GM19328 (cell line): ENCODE measurements around the gene PDE4D.

ENCODE experiments used
- ATAC-seq: cut with Tn5 transposase; IDR thresholded peaks from one replicate; pipeline ENCODE4 v1.9.1; 2021; ENCODE audit warnings: mild to moderate bottlenecking, moderate library complexity; ENCODE audit not compliant: unreplicated experiment

Gene PDE4D

DNA sequence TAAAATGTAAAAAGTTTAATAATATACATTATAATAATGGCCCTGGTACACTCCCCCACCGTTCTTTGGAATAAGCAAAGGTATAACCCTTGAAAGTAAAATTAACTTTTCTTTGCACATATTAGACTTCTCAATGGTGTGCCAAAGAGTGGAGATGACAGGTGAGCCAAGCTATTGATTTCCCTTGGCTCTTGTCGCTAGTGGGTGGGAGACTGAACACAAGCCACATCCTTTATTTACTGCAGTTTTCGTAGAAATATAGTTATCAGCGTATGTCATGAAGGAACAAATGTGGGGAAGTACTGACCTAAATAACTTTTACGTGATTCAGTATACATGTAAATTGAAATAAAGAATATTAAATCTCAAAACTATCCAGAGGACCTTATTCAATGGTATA is 761.4 kb downstream of the PDE4D start:
- no peak for ATAC-seq

DNA sequence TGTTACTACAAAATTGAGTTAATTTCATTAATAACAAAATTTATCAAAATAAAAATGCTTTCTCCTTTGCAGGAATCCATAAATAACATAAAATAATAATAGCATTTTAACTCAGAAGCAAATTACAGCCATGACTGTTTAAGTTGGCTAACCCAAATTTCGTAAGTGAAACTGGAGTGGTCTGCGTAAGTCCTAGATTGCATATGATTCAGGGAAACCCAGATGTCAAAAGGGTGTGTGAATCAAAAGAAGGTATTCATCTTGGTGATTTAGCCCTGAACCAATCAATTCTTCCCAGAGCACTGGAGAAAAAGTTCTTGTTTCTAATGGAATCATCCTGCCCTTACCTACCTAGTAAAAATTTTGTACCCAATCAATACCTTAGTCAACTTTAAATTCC is 763.1 kb downstream of the PDE4D start:
- ATAC-seq, result no peak

DNA sequence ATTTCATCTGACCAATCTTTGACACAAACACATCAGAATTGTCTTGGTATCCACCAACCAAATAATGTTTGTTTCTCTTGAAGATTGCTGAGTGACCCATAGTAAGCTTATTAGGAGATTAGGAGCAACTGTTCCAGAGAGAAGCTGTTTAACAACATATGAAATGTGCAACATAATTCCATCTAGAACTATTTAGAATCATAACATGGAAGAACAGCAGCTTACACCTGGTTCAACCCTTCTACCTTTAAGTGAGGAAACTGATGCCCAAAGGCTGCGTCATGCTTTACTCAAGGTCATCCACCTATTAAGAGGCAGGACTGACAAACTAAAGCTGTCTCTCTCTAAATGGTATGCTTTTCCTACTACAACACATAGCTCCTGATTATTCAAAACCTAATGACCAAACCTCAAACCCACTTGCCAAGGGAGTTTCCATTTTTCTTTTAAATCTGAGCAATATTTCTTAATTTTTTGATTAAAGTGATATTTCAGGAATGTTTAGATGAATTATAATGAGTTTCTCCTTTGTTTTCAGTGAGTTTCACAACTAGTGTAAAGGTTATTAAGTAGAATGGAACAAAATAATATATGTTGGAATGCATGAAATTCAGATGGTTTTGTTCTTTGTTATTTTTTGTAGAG is 764.8 kb downstream of the PDE4D start:
- no peak for ATAC-seq

DNA sequence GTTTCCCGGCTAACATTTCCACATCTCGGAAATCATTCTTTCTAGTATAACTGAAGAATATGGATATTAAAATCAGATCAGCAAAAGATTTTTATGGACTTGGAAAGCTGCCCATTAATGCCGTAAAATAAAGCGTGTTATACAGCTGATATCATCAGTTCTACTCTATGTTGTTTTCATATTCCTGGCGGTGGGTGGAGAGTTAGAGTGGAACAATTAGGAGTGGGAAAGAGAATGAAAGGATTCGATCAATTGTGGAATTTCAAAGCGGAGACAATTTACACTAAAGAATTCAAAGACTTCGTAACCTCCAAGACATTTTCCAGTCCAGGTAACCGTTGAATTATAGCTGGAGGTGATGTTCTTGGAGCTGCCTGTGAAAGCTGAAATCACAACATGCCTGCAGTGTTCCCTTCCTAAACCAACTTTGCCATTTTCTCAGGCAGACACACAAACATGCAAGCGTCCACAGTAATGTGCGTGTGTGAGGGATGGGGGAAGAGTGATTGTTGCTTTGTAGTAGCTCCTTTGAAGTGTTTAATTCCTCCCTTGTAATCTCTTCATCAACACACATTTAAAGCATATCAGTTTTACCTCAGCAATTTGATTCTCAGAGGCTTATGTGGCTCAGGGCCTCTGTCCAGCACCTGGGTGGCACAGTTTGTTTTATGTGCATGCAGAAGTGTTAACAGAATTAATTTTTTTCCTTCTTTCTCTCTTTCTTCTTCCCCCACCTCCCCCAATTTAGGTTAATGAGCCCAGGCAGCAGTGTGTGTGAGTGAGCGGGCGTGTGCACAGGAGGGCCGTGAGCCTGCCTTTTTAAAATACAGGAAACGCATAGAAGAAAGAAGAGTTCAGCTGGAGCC is 766.6 kb downstream of the PDE4D start:
- peak; percentile 31 for ATAC-seq

DNA sequence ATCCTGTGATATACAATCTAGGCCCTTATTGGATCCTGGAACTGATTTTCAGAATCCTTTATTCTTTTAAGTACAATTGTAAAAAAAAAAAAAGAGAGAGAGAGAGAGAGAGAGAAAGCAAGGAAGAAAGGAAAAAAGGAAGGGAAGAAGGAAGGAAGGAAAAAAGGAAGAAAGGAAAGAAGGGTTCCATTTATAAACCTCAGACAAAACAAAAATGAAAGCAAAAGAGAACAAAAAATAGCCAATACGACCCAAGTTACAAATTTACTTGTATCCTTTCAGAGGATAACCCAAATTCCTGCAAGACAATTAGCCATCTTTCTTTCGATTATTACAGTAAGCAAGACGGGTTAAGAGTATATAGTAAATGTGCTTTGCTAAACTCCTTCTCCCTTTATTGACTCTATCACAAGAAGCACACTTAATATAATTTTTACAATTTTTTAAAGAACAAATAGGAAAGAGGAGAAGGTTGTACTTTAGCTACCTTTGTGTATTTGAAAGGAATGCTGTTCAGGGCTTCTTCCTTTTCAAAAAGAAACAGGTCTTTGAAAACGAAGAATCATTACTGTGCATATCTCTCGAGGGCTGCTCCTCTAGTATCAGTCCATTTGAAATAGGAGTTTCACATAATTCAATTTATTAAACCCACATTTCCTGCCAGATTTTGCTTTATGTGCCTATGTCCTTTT is 767.4 kb downstream of the PDE4D start:
- ATAC-seq, result no peak

DNA sequence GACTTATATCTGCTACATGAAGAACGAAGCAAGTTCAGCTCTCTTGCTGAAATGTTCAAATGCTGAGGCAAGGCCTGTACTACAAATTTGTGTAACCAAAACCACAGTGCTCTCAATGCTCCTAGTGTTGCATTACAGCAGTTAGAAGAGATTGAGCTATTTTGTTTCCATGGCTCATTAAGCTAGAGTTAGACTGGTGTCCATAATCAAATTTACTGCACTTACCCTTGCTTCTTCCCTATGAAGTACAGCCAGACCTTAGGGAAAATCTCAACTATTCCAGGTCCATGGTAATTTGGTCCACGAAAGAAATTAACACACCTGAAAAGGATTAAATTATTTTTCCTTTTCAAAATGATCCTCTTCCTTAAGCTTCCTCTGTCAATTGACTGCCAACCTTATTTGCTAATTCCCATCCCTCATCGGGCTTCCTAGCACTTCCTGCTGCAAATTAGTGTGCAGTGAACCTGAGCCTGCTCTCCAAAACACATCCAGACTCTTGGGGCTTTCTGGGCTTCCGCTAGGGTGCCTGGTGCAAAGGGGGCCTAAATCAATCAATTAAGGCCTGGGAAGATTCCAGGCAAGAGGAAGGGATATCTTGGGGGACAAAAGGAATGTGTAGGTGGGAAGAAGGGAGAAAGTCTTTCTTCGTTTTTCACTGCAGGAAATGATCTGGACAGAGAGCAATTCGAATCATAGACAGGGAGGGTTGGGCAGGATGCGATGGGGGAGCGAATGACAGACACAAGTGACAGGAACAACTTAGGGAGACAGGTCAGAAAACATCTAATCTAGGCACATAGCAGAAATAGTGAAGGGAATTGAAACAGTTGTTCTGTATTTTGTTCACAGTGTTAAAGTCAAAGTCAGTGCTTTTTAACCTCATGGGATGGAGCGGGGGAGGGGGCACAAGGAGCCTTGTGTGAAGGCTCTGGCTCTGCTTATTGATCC is 768.2 kb downstream of the PDE4D start:
- ATAC-seq, result no peak

DNA sequence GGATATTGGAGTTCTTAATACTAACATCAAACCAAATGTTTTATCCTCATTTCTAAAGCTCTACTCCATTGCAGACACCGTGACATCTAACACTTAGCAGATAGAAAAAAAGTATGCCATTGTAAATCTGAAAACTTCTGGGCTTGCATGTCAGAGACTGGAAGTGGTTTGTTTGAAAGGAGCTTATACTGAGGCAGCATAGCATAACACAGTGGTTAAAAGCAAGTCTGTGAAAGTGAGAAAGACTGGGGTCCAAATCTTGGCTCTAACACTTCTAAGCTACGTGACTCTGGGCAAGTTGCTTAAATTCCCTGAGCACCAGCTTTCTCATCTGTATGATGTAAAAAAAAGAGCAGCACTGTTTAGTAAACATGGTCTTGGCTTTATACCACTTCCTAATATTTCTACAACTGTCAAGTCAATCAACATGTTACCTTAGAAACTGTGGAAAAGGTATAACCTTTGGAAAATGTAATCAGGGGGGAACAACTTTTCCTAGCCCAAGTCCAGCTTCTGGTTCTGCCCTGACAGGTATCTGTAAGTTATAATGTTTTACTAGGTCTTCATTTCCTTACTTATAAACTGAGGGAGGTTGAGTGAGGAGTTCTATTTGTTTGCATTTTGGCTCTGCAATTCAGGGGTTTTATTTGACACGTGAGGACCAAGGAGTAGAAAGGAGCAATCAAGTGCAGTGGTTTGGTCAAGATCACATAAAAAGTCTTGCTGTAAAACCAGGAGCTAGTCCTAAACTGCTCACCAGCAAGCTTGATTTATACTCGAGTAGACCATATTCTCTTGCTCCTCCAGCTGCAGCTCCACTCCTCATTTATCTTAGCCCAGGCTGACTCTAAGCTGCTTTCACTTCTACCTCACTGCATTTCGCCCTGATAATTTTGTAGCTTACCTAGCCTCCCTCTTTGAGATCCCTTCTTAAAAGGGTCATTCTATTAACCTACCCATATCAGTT is 769.6 kb downstream of the PDE4D start:
- no peak for ATAC-seq

DNA sequence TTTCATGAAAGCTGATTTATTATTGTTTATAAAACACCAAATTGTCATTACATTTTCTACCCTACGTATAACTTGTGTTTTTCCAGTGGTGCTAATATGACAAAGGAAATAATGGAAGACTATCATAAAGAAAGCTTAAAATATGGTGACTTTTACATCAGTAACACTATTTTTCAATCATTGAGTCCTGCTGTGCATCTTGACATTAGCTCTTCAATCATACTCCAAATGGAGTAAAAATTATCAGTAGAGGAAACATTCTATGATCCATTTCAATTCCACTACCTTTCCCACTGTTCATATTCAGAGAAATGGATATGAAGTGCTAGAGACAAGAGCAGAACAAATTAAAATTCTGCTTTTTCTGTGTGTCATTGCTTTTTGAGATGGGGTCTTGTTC is 774.0 kb downstream of the PDE4D start:
- ATAC-seq, result no peak

DNA sequence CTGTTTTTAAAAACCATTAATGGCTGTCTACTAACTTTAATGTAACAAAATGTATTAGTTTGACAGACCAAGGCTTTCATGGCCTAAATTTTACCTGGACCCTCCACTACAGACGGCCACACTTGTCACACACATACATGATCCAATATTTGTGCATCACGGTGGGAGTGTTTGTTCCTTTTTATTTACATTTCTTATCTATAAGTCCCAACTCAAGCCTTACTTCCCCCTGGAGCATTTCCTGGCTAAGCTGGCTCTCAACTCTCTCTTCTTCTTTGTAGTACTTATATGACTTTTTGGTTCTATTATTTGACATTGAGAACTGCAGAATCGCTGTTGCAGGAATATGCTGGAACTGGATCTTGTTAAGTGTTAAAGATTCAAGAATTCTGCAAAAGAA is 776.2 kb downstream of the PDE4D start:
- no peak for ATAC-seq

DNA sequence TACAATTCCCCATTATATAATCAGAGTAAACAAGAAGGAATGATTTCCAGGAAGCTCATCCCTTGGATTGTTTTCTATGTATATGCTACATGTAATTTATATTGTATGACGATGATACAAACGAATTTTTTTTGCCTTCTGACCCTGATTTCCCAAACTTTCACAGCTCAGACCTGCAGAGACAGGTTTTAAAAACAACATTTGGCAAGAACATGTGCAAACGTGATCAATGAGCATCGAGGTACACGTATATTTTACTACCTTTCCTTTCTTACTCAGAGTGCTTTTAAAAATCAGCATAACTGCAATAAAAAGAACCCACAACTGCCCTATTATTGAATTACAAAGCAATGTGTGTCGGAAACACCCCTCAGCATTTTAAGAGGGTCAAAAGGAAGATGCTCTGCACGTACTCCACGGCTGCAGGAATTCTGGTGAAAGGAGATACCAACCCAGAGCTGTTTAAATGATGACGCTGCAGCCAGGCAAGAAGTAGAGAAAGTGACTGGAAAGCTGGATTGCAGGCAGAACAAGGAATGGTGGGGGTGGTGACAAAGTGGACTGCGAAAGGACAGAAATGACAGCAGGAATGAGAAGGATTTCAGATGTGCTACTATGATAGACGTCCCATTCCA is 777.2 kb downstream of the PDE4D start:
- no peak for ATAC-seq

DNA sequence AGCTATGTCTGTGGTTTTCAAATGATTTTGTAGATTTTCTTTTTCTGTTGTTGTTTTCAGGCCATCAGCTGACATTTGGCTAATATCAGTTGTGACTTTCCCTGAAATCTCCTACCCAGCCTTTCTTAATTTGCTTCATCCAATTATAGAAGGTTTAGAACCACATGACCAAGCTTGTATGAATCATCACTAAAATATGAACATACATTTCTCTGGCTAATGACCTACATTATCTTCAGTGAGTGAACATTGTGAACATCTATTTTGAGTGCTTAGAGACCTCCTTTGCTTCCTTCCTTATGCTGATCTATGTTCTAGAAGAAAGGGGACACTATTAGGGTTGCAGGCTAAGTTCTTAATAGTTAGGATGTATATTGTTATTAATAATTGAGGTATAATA is 778.2 kb downstream of the PDE4D start:
- ATAC-seq, result no peak

DNA sequence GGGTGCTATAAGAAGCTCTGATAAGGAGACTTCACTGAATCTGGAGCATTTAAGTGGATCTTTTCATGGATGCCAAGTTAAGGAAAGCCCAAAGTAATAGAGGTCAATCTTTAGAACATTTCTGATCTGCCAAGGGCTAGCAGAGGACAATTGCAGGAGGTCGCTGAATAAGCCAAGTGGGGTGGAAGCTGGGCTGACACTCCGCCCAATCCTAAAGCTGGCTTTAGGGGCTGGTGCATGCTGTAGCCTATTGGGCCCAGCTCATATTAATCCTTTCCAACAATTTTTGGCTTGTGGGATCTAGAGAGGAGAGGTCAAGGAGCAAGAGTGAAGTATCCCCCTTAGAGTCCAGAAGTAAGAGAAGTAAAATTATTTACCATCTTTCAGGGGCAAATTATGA is 784.1 kb downstream of the PDE4D start:
- no peak for ATAC-seq

DNA sequence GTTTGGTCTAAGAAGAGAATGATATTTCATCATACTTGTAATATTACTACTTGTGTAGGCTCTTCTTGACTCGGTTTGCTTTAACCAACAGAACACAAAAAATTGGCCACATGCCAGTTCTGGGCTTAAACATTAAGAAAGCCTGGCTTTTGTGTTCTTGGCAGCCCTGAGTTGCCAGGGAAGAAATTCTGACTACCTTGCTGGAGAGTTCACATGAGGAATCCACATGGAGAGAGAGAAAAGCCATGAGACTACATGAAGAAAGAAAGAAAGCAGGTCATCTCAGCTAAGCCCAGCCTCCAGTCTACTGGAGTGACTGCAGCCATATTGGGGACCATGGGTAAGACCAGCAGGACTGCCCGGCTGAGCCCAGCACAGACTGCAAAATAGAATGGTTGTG is 785.8 kb downstream of the PDE4D start:
- ATAC-seq, result no peak

DNA sequence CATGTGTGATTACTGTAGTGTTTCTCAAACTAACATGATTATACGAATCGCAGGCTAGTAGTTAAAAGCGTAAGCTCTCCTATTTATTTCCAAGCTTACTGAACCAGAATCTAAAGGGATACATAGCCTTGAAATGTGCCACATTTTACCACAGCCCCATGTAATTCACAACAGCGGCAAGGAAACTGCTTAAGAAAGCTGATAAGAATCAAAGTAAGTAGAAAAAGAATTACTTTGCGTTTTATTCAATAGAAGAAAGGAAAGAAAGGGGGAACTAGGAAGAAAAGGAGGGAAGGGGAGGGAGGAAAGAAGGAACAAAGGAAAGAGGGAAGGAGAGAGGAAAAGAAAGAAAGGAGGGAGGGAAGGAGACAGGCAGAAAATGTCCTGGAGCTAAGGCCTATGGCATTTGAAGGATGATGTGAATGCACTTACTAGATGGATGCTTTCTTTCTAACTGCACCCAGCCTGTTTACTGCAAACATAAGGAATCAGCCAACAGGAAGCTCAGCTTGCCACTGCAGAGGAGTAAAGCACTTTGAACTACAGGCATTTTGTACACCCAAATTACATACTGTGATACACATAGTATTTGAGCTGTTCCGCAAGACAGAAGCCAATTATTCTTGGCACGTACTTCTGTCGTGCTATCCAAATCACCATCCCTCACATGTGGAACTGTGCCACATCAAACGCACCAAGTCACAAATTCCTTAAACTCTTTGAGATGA is 789.0 kb downstream of the PDE4D start:
- no peak for ATAC-seq

DNA sequence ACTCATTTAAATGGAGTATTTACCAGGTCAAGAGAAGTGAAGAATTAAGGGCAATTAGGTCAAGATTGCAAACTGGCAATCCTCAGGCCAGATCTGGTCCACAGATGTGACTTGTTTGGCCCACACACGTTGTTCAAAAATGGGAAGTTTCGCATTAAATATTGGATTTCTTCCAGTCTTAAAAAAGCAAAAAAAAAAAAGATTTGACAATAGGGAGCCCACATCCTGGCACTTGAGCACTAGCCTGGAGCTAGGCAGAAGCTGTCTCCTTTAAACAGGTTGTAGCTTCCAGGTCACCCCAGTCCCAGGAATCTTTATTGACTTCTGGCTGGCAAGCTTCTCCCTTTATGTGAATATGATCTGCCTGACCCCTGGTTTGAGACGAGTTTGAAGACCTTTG is 790.2 kb downstream of the PDE4D start:
- ATAC-seq, result no peak

DNA sequence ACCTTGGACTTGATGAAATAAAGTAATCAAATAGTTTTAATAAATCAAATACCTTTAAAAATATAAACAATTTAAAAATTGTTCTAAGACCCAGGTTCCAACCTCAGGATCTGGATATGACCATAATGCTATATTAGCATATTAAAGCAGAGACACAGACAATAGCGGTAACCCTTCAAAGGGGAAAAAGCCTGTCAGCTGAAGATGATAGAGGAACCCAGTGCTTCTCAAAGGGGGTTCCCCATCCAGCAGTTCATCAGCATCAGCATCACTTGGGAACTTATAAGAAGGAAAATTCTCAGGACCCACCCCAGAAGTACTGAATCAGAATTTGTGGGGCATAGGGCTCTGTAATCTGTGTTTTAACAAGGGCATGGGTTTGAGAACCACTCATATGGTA is 791.1 kb downstream of the PDE4D start:
- no peak for ATAC-seq

DNA sequence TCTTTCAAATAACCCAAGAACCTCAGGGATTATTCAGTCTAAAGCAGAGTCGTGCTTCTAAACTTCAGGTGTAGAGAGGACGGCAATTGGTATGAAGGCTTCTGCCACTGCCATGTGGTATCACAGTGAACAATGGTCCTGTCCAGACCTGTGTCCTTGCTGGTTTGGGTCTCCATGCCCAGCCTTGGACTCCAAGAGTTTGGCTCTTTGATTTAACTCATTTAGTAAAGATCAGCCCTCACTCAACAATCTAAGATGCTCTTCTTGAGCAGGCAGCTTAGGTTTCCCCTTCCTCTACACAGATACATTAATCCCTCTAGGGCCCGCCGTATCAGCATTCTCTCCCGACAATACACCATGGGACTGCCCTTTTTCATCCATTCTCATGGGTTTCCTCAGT is 792.7 kb downstream of the PDE4D start:
- ATAC-seq, result no peak

DNA sequence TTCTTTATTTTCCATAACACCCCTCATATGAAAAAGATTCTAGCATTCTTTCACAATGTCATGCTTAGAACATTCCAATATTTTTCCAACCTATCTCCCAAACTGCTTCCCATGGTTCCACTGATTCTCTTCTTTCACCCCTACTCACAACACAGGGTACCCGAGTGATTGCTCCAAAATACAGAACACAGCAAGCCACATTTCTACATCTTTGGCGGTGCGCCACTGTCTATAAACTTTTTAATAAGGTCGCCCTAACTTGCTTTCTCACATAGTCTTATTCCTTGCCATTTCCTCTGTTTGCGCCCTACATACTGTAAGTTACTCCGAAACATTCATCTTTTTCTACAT is 793.6 kb downstream of the PDE4D start:
- no peak for ATAC-seq
